Fibroblast of lung (primary cell): Measurements from ENCODE around the gene STAT3. TPM values are rescaled to one million over a fixed set of nuclear protein-coding genes. Genes with fewer than 3 reads are reported as not detected.

Source experiments
- DNase-seq, 2 donors: peaks; one replicate each; pipeline versions ENCODE4 v3.0.0 to v3.0.0-alpha.2; 2010; ENCODE audit warnings: low read depth in 2 of 2
- H2AFZ ChIP-seq: 2 replicates; pipeline ENCODE4 v1.5.1; 2012; ENCODE audit warnings: low read length, control low read depth, inconsistent platforms
- H3K27ac ChIP-seq: 2 replicates; pipeline ENCODE4 v1.5.1; 2011; ENCODE audit warnings: low read length, control low read depth; ENCODE audit not compliant: insufficient read depth
- H3K27me3 ChIP-seq: 2 replicates; pipeline ENCODE4 v1.5.1; 2011; ENCODE audit warnings: mild to moderate bottlenecking, low read length; ENCODE audit not compliant: control insufficient read depth, insufficient read depth
- H3K36me3 ChIP-seq: 2 replicates; pipeline ENCODE4 v1.5.1; 2011; ENCODE audit warnings: low read length; ENCODE audit not compliant: control insufficient read depth, insufficient read depth
- H3K4me1 ChIP-seq: 2 replicates; pipeline ENCODE4 v1.5.1; 2011; ENCODE audit warnings: low read length; ENCODE audit not compliant: control insufficient read depth, insufficient read depth; ENCODE audit errors: extremely low read depth
- H3K4me2 ChIP-seq: 2 replicates; pipeline ENCODE4 v1.5.1; 2011; ENCODE audit warnings: low read length, control low read depth; ENCODE audit not compliant: insufficient read depth; ENCODE audit errors: extremely low read depth
- H3K4me3 ChIP-seq, 4 experiments: fragments of 200-600 bp in 1 of 4; sonication (generic) in 1 of 4; replicated peaks in 1 of 4; 2 replicates each; pipeline ENCODE4 v1.5.1; 2011 to 2016; ENCODE audit warnings: low read length in 4 of 4, low read depth in 3 of 4, mild to moderate bottlenecking in 3 of 4, control low read depth in 2 of 4, inconsistent platforms in 1 of 4, mixed read lengths in 1 of 4; ENCODE audit not compliant: insufficient read depth in 1 of 4; ENCODE audit errors: control extremely low read depth in 1 of 4
- H3K79me2 ChIP-seq: 2 replicates; pipeline ENCODE4 v1.5.1; 2012; ENCODE audit warnings: mild to moderate bottlenecking, low read length, inconsistent platforms; ENCODE audit not compliant: control insufficient read depth, insufficient read depth
- H3K9ac ChIP-seq: 2 replicates; pipeline ENCODE4 v1.5.1; 2011; ENCODE audit warnings: mild to moderate bottlenecking, low read length, control low read depth; ENCODE audit not compliant: insufficient read depth
- H3K9me3 ChIP-seq: 2 replicates; pipeline ENCODE4 v1.5.1; 2012; ENCODE audit warnings: low read depth, low read length; ENCODE audit not compliant: control insufficient read depth, insufficient read depth
- H4K20me1 ChIP-seq: 2 replicates; pipeline ENCODE4 v1.5.1; 2011; ENCODE audit warnings: low read length; ENCODE audit not compliant: control insufficient read depth, insufficient read depth; ENCODE audit errors: extremely low read depth
- CTCF ChIP-seq, 2 donors: IDR thresholded peaks in 1 of 2; conservative IDR thresholded peaks in 1 of 2; 1 replicate in 1 of 2; 2 replicates in 1 of 2; pipeline ENCODE4 v1.5.1; 2011 to 2012; ENCODE audit warnings: low read length in 2 of 2, control low read depth in 1 of 2, inconsistent platforms in 1 of 2, low read depth in 1 of 2, mild to moderate bottlenecking in 1 of 2
- EZH2 ChIP-seq: IDR thresholded peaks from 2 replicates; pipeline ENCODE4 v1.5.1; 2012; ENCODE audit warnings: low read length, control low read depth, mild to moderate bottlenecking; ENCODE audit errors: missing control alignments
- polyA plus RNA-seq, 2 donors: library from polyadenylated mRNA; depleted of rRNA in 1 of 2; stranded (reverse) in 1 of 2; unstranded in 1 of 2; fragments of >200 nt; gene quantifications; 2 replicates each; pipeline ENCODE4 v1.2.1, GENCODE V29; 2011 to 2012; ENCODE audit warnings: missing spikeins in 1 of 2
- total RNA-seq: library from RNA; depleted of rRNA; stranded (reverse); fragments of >200 nt; gene quantifications from 2 replicates; pipeline ENCODE4 v1.2.1, GENCODE V29; 2014

STAT3 gene
- total and polyA plus RNA-seq, 2 donors (not counting 1 experiment from before 2014, with no cell fraction given) = 75.0 to 101 TPM

DNA sequence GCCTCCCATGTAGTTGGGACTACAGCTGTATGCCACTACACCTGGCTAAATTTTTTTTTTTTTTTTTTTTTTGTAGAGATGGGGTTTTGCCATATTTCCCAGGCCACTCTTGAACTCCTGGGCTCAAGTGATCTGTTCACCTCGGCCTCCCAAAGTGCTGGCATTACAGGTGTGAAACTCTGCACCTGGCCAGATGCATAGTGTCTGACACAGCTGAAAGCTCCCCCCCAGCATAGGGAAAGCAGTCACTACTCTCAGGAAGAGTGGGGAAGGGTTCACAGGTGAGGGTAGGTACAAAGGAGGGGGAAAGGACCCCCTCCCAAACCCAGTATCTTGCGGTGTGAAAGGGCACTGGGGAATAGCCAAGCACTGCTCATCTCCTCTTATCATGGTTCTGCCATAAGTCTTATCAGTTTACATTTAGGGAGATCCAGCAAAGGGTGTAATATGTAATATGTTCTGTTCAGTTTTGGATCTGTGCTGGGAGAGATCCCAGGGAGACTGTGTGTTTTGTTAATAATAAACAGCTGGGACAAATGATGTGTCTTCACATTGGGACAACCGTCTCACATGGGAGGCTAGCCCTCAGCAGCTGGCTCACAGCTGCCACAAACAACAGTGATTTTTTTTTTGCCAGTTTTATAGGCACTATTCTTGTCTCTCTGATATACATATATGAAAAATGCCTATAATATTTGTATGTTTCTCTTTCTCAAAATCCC lies 41.6 kb upstream of the STAT3 start:
- Histone ChIP-seq H3K27ac (no peak overlapping the region), H3K27me3 (no peaks in the 10 kb centered on the region), H2AFZ (no peak overlapping the region), H3K36me3 (no peaks in the 10 kb centered on the region), H3K4me2 (no peak overlapping the region), H3K9ac (no peak overlapping the region), H3K79me2 (no peaks in the 10 kb centered on the region), H3K9me3 (no peaks in the 10 kb centered on the region), H4K20me1 (no peaks in the 10 kb centered on the region), H3K4me1 (peaks cover 9% of the 10 kb centered on the region), H3K4me3 (no peak overlapping the region)
- TF ChIP-seq CTCF (conservative IDR thresholded peaks at IDR 0.05 in 1 of 2, IDR thresholded peaks at IDR 0.05 in 1 of 2; ENCODE audit: low read depth in 1 of 2, low read length in 2 of 2) = no peak
- DNase-seq = no peak

- peak overlapping the region; percentile 62 for H3K27ac ChIP-seq
Measured at GRCh38 chr17:42428141-42428944, 40.1 kb upstream of the STAT3 start.

More at GRCh38 chr17:42428141-42428944, 40.1 kb upstream of the STAT3 start:
- no peaks in the 10 kb centered on the region for H4K20me1 ChIP-seq
- H3K4me2 ChIP-seq = peak overlapping the region; percentile 30
- H3K9me3 ChIP-seq = no peaks in the 10 kb centered on the region
- no peak overlapping the region for H2AFZ ChIP-seq
- H3K36me3 ChIP-seq = no peaks in the 10 kb centered on the region
- peaks cover 2% of the 10 kb centered on the region for H3K79me2 ChIP-seq
- no peak overlapping the region for H3K4me3 ChIP-seq
- H3K27me3 ChIP-seq = no peaks in the 10 kb centered on the region
- TF ChIP-seq CTCF (conservative IDR thresholded peaks at IDR 0.05 in 1 of 2, IDR thresholded peaks at IDR 0.05 in 1 of 2; ENCODE audit: low read depth in 1 of 2, low read length in 2 of 2) (peak; percentile 81 to 87), EZH2 (no peak)
- peak; percentile 95 to 98 for DNase-seq
- peaks cover 9% of the 10 kb centered on the region for H3K4me1 ChIP-seq
- no peak overlapping the region for H3K9ac ChIP-seq
